GM19193 (cell line): ENCODE results near the gene AHI1.

Source experiments
- POLR2A ChIP-seq: IDR thresholded peaks from 4 replicates; pipeline ENCODE4 v1.6.1; 2011; ENCODE audit not compliant: insufficient read depth, insufficient read length; ENCODE audit errors: extremely low read depth

The AHI1 gene

GRCh38 chr6:135291288-135292076 is 206.1 kb downstream of the AHI1 start:
- TF ChIP-seq POLR2A = no peak

DNA sequence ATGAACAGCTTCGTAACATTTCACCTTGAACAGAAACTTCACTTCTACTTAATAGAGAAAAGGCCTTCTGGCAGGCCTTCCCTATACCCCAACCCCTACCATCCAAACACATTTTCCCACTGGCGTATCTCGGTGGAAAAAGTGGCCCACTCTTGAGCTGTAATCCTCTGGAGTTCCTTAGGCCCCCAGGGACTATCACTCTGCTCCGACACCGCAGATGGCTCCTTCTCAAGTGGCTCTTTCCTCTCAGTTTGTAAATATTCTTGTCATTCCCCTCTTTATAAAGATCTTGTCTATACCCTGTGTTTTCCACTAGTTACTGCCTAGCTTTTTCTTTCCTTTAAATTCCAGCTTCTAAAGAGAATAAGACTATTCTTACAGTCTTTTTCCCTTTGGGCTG is 207.7 kb downstream of the AHI1 start:
- TF ChIP-seq POLR2A = no peak

- TF ChIP-seq POLR2A = no peak
These were observed 210.5 kb downstream of the AHI1 start for GRCh38 chr6:135286962-135287538.

GRCh38 chr6:135285165-135285564 is 212.4 kb downstream of the AHI1 start:
- TF ChIP-seq POLR2A = no peak

DNA sequence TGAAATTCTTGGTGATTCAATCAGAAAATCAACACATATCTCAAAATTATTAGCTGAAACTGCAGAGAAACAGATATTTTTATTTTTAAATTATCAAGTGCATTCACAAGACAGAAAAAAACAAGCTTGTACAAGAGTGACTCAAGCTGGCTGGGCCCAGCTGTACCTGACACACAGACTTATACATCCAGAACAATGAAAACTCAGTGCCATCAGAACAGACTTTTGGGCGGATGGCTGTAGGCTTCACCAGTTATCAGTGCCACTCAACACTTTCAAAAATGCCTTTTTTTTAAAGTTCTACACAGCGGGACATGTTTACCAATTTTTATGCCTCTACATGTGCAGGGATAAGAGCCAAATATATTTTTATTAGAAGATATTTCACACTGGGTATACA is 213.6 kb downstream of the AHI1 start:
- TF ChIP-seq POLR2A = no peak

DNA sequence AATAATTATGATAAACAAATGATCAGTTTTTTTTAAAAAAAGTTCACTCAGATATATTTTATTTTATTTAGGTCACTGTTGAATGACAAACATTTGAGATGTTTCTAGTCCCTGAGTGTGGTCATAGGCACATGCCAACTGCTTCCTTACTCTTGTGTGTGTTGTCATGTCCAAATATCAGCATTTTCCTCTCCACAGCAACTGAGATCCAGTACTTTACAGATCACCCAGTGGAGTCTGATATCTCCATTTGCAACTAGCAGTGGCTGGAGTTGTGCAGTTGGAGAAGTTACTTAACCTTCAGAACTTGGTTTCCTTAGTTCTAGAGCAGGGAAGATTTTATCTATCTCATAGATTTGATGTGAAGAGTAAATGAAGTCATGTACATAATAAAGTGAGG is 215.1 kb downstream of the AHI1 start:
- TF ChIP-seq POLR2A = no peak

- no peak for TF ChIP-seq POLR2A
These were observed 215.6 kb downstream of the AHI1 start for GRCh38 chr6:135281964-135282363.

DNA sequence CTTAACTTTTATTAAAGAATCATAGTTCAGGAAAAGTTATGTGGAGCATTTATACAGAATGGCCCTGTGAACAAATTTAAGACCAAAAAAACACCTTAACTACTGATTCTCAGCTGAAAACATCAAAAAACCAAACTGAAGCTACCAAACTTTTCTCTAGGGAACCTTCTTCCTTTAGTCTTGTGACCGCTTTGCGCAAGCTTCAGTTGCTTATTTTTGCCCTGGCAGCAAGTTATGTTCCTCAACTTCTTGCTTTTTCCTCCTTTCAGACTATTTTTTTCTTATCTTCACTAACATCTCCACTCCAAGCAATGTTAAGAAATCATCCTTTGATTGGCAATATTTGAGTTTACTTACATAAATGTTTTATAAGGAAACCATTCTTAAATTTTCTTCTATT is 216.3 kb downstream of the AHI1 start:
- no peak for TF ChIP-seq POLR2A

DNA sequence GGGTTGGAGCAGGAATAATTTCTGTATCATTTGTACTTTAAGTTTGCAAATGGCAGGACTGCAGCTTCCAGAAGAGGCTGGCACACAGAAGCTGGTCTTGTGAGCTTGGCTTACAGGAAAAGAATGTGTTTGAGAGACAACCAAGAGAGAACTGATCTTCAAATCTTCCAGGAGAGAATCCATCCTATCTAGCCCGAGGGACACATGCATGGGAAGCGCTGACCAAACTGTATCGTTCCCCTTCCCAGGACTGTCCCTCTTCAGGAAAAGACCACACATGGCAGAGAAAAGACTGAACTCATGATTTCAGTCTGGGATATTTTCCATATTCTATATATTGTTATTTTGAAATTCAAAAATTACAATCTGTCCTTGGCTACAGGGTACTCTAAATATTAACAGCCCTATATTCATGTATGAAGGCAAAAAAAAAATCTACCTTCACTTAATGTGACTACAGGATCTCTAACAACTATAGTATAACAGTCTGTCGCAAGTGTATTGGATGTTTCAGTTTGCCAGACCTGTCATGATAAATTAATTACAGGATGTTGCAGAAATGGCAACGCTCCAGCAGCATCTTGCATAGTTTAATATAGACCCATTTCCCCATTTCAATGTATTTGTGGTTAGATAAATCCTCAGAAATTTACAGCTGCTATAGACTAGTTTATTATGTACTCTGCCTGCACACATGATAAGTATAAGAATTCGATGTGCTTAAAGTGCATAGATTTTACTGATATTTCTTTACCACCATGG is 217.0 kb downstream of the AHI1 start:
- no peak for TF ChIP-seq POLR2A

GRCh38 chr6:135277422-135277821 is 220.1 kb downstream of the AHI1 start:
- no peak for TF ChIP-seq POLR2A

DNA sequence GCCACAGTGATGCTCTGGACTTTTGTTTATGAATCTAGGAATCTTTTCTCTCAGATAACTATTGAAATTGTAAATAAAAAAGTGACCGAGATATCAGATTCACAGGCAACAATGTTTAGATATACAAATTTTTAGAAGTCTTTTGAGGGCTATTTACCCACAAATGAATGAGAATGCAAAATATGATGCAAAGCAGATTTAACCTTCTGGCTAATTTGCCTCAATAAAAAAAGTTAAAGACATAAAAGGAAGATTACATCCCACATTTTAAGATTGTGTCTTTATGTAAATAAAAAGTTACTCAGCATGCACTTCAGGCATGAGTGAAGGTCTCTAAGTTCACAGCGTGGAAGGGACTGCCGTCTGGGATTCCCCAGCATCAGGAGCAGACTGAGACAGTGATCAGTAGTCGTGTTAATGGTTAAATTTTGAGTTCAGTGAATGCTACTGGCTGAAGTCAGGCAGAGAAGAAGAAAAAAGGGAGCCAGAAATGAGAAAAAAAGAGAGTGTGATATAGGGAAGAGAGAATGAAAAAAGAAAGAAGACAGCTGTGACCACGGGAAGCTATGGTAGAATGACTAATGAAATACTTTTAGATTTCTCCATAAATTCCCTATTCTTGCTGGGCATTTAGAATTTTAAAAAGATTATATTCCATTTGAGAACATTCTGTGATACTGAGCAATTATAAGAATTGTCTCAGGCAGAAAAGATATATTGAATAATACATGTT is 222.8 kb downstream of the AHI1 start:
- no peak for TF ChIP-seq POLR2A

DNA sequence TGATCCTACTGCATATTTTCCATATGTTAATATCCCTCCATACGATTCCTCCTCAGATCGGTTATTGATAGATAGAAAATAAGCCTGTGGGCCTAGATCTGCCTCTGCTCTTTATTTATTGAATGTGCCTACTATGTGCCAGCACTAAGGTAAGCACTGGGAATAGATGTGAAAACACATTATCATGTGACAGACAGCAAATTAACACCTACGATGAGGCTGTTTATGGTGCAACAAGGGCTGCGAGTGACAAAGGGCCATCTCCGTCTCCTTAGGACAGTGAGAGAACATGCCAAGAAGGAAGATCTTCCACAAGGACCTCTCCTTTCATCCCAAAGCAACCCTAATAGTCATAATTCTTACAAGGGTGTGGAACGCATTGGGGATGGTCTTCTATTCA is 225.9 kb downstream of the AHI1 start:
- TF ChIP-seq POLR2A = no peak

DNA sequence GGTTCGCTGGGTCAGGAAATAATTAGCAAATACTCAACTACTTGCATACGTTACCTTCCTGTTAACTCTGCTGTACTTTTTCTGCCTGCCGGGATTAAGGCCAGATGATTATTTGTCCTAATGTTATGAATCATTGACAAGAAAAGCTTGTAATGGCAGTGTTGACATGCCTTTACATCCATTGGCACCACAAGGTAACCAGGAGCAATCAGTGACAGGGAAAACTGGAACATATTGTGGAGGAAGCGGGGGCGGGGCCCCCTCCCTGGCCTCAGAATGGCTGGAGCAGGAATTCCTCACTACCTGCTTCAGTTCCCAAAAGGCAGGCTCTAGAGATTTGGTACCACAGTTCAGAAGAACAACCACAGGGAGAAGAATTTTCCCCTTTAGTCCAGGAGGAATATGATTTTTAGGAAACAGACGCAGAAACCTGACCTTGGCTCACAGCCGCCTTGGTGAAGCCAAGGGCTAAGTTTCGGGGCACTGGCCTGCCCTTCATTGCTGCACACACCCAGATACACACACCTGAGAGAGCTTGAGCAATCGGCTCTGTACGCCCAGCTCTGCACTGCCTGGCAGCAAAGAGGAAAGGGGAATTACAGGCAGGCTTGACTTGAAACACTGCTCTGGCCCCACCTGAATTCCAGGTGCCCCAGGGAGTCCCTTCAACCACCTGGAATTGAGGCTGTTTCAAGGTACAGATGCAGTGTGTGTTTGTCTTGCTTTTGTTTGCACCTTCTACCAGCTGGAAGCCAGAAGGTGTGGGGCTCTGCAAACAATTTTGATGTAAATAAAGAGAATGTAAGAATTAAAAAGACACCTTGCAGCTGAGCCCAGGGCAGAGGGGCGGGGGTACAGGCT is 226.6 kb downstream of the AHI1 start:
- no peak for TF ChIP-seq POLR2A

DNA sequence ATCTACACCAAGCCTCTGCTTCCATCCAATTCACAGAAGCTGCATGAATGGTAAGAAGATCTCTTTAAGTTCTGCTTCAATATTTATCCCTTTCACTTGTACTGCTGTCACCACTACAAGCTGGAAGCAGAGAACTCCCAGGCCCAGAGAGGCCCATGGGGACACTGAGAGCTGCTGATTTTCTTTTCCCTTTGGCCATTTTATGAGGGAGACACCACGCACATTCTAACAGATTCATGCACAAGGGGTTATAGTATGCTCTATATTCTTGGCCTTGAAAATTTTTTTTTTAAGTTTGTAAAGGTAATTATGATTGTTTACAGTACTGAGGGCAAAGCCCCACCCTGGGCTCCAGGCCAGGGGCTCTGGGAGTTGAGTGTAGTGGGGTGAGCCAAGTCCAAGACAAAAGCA is 228.1 kb downstream of the AHI1 start:
- TF ChIP-seq POLR2A = no peak
